Measurements from ENCODE around the gene DOCK3. TPM values are rescaled to one million over a fixed set of nuclear protein-coding genes. Genes with fewer than 3 reads are reported as not detected.

Gene DOCK3
- total and polyA plus RNA-seq, 2 of the 4 experiments (the other 2 are of a cell fraction): under 0.01 to 0.12 TPM

- H4K20me1 ChIP-seq (ENCODE audit: insufficient read depth, low read length): peaks cover 4% of the 10 kb centered on the region
- DNase-seq (no peak), ATAC-seq (ENCODE audit: low read depth) (no peak)
- no peak overlapping the region for H3K9ac ChIP-seq (ENCODE audit: low read depth, low read length)
- H2BK15ac ChIP-seq (ENCODE audit: low read depth, low read length): no peak overlapping the region
- H2BK120ac ChIP-seq (ENCODE audit: low read depth, low read length): no peak overlapping the region
- H3K27me3 ChIP-seq (ENCODE audit: control insufficient read depth, insufficient read depth, low read length): no peaks in the 10 kb centered on the region
- H3K4me1 ChIP-seq (ENCODE audit: control insufficient read depth, insufficient read depth, low read length): no peaks in the 10 kb centered on the region
- 40% methylated on average over 1 of the region's 7 CpGs; no CpG with 5 or more reads in 1 of the 2 experiments for WGBS, 2 experiments (ENCODE audit: extremely low coverage in 2 of 2, insufficient read length in 1 of 2)
- BruUV-seq (replicated peaks): no TSS peak
- dilution Hi-C loops (cut with HindIII; ENCODE audit: low sequenced_read_pairs, unreplicated experiment) (no loop called here), in situ Hi-C loops (cut with MboI; ENCODE audit: low sequenced_read_pairs) (no loop called here), intact Hi-C loops (cut with micrococcal nuclease) (no loop called here)
- peaks cover 0 to 4% of the 10 kb centered on the region in 2 experiments; a peak in 1 of 4 replicates for H3K79me1 ChIP-seq (ENCODE audit: low read depth in 1 of 2, low read length in 2 of 2)
- no peak overlapping the region for H4K8ac ChIP-seq (ENCODE audit: low read depth in 2 of 2, low read length in 2 of 2)
- no peak overlapping the region for H3K14ac ChIP-seq (replicated peaks; ENCODE audit: low read depth, low read length)
- peaks cover 6% of the 10 kb centered on the region for H3K36me3 ChIP-seq (ENCODE audit: control insufficient read depth, insufficient read depth, low read length)
- CTCF ChIA-PET: interaction anchor here (0.6 kb wide), 1 partner anchor 178 kb away, joined by 4 read pairs; no protein-coding TSS in a partner anchor
- H2BK20ac ChIP-seq (ENCODE audit: low read depth, low read length): no peak overlapping the region
- H3K9me1 ChIP-seq (ENCODE audit: insufficient read depth, low read length): 0 out of 2 replicates have a peak, but pooled peaks cover 3% of the 10 kb centered on the region
- H4K91ac ChIP-seq (ENCODE audit: insufficient read depth, low read depth, low read length): no peak overlapping the region
- TF ChIP-seq, protein P1, sequence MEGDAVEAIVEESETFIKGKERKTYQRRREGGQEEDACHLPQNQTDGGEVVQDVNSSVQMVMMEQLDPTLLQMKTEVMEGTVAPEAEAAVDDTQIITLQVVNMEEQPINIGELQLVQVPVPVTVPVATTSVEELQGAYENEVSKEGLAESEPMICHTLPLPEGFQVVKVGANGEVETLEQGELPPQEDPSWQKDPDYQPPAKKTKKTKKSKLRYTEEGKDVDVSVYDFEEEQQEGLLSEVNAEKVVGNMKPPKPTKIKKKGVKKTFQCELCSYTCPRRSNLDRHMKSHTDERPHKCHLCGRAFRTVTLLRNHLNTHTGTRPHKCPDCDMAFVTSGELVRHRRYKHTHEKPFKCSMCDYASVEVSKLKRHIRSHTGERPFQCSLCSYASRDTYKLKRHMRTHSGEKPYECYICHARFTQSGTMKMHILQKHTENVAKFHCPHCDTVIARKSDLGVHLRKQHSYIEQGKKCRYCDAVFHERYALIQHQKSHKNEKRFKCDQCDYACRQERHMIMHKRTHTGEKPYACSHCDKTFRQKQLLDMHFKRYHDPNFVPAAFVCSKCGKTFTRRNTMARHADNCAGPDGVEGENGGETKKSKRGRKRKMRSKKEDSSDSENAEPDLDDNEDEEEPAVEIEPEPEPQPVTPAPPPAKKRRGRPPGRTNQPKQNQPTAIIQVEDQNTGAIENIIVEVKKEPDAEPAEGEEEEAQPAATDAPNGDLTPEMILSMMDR (conservative IDR thresholded peaks at IDR 0.05; ENCODE audit: low read depth, low read length): no peak
- TF ChIP-seq USF2 (IDR thresholded peaks at IDR 0.05; ENCODE audit: low read depth, low read length): no peak
- no peak for TF ChIP-seq MAFK (IDR thresholded peaks at IDR 0.05; ENCODE audit: low read depth, low read length)
- no peak for TF ChIP-seq MXI1 (IDR thresholded peaks at IDR 0.05; ENCODE audit: borderline replicate concordance, low read depth, low read length)
- TF ChIP-seq, protein P2, sequence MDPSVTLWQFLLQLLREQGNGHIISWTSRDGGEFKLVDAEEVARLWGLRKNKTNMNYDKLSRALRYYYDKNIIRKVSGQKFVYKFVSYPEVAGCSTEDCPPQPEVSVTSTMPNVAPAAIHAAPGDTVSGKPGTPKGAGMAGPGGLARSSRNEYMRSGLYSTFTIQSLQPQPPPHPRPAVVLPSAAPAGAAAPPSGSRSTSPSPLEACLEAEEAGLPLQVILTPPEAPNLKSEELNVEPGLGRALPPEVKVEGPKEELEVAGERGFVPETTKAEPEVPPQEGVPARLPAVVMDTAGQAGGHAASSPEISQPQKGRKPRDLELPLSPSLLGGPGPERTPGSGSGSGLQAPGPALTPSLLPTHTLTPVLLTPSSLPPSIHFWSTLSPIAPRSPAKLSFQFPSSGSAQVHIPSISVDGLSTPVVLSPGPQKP (IDR thresholded peaks at IDR 0.05; ENCODE audit: borderline replicate concordance, low read depth, low read length): no peak
- no peak for TF ChIP-seq MAZ (IDR thresholded peaks at IDR 0.05; ENCODE audit: borderline replicate concordance, low read depth, low read length)
- TF ChIP-seq RCOR1 (IDR thresholded peaks at IDR 0.05; ENCODE audit: insufficient replicate concordance, low read length): no peak
- TF ChIP-seq NFE2L2 (IDR thresholded peaks at IDR 0.05; ENCODE audit: low read depth, low read length): no peak
- TF ChIP-seq CEBPB (IDR thresholded peaks at IDR 0.05; ENCODE audit: low read depth, low read length): no peak
- TF ChIP-seq BHLHE40 (IDR thresholded peaks at IDR 0.05; ENCODE audit: low read depth, low read length): no peak
- TF ChIP-seq CHD1 (IDR thresholded peaks at IDR 0.05; ENCODE audit: low read depth, low read length): no peak
- TF ChIP-seq SMC3 (IDR thresholded peaks at IDR 0.05; ENCODE audit: low read depth, low read length): no peak
- no peak for TF ChIP-seq RAD21 (IDR thresholded peaks at IDR 0.05; ENCODE audit: low read length)
- no peak for TF ChIP-seq FOS (IDR thresholded peaks at IDR 0.05; ENCODE audit: low read depth, low read length)
- no peak for TF ChIP-seq RFX5 (IDR thresholded peaks at IDR 0.05; ENCODE audit: low read depth, low read length)
- no peak for TF ChIP-seq POLR2A (IDR thresholded peaks at IDR 0.05; ENCODE audit: low read depth, low read length)
- H3K9me3 ChIP-seq (ENCODE audit: control insufficient read depth, insufficient read depth, low read length): no peaks in the 10 kb centered on the region
- no peak overlapping the region for H3K56ac ChIP-seq (ENCODE audit: extremely low read depth, insufficient read depth, low read length)
- H2AK5ac ChIP-seq (ENCODE audit: low read depth, low read length): no peak overlapping the region
- no peak overlapping the region for H3K27ac ChIP-seq (ENCODE audit: insufficient read depth, low read length)
- no peak overlapping the region for H3K4me2 ChIP-seq (ENCODE audit: low read depth, low read length)
- no peak overlapping the region for H2AK9ac ChIP-seq (replicated peaks; ENCODE audit: low read depth, low read length, poor library complexity)
- H3K4ac ChIP-seq (ENCODE audit: low read depth, low read length): no peak overlapping the region
- H4K5ac ChIP-seq (ENCODE audit: low read depth, low read length): no peak overlapping the region
- no peak overlapping the region for H3K23ac ChIP-seq (ENCODE audit: low read depth, low read length)
- no peak overlapping the region for H2AFZ ChIP-seq (replicated peaks; ENCODE audit: low read length, poor library complexity)
- POLR2A ChIA-PET (ENCODE audit: unreplicated experiment): interaction anchor here (0.5 kb wide), 1 partner anchor 1170 kb away, joined by 4 read pairs; no protein-coding TSS in a partner anchor
- H2BK5ac ChIP-seq (ENCODE audit: low read depth, low read length, poor library complexity, severe bottlenecking): no peak overlapping the region
- no peak overlapping the region for H3K18ac ChIP-seq (ENCODE audit: low read depth, low read length)
- H3K4me3 ChIP-seq (ENCODE audit: insufficient read depth, low read depth, low read length): no peak overlapping the region
These were observed 30.2 kb upstream of the DOCK3 start for GRCh38 chr3:50644561-50644960.

All from IMR-90 (cell line).